Measurements from ENCODE around the gene DCAF7. TPM values are rescaled to one million over a fixed set of nuclear protein-coding genes. Genes with fewer than 3 reads are reported as not detected.

DCAF7 gene
- polyA plus RNA-seq, 1 of the 3 experiments (the other 2 are of a cell fraction), result 63.5 TPM

DNA sequence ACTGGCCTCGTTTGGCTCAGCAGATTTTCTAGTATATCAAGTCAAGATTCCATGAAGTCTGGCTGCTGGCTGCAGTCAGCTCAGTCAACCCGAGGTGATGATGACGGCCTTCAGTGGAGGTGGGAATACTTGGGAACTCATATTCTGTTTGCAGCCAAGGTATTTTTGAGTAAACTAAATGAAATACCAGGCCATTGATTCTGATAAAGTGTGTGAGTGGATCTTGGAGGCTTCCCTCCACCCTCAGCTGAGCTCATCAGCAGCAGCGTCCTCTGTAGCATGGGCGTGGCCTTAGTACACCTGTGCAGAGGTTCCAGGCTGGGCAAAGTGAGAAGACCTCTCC is 28.5 kb downstream of the DCAF7 start:
- no peaks in the 10 kb centered on the region for H3K9me3 ChIP-seq
- no peak overlapping the region for H2AFZ ChIP-seq (ENCODE audit: low read depth)
- no peaks in the 10 kb centered on the region for H3F3A ChIP-seq (replicated peaks; ENCODE audit: insufficient read depth)
- 90% methylated on average over 5 of the region's 5 CpGs for WGBS (ENCODE audit: low lambda C conversion rate)
- no peaks in the 10 kb centered on the region for H3K9me2 ChIP-seq
- no peaks in the 10 kb centered on the region for H3K27me3 ChIP-seq (ENCODE audit: insufficient read depth)
- no peak overlapping the region for H3K4me2 ChIP-seq
- TF ChIP-seq NRF1 (IDR thresholded peaks at IDR 0.05; ENCODE audit: low read depth, low read length) (no peak), EP300 (IDR thresholded peaks at IDR 0.05; ENCODE audit: borderline replicate concordance in 1 of 2, low read depth in 1 of 2, low read length in 1 of 2) (no peak), TEAD4 (IDR thresholded peaks at IDR 0.05; ENCODE audit: borderline replicate concordance, insufficient read depth) (no peak), RFX5 (IDR thresholded peaks at IDR 0.05; ENCODE audit: low read length) (no peak), FOXM1 (IDR thresholded peaks at IDR 0.05; ENCODE audit: low read depth) (no peak), FOSL2 (IDR thresholded peaks at IDR 0.05; ENCODE audit: borderline replicate concordance, low read depth) (no peak), JUND (IDR thresholded peaks at IDR 0.05) (no peak), FOXJ3 (CRISPR knock-in tag; IDR thresholded peaks at IDR 0.05) (no peak), ELF1 (IDR thresholded peaks at IDR 0.05) (no peak), TCF12 (IDR thresholded peaks at IDR 0.05) (no peak)
- TF ChIP-seq, protein P1, sequence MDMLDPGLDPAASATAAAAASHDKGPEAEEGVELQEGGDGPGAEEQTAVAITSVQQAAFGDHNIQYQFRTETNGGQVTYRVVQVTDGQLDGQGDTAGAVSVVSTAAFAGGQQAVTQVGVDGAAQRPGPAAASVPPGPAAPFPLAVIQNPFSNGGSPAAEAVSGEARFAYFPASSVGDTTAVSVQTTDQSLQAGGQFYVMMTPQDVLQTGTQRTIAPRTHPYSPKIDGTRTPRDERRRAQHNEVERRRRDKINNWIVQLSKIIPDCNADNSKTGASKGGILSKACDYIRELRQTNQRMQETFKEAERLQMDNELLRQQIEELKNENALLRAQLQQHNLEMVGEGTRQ (IDR thresholded peaks at IDR 0.05; ENCODE audit: borderline replicate concordance, low read depth, low read length), result no peak
- TF ChIP-seq, protein P2, sequence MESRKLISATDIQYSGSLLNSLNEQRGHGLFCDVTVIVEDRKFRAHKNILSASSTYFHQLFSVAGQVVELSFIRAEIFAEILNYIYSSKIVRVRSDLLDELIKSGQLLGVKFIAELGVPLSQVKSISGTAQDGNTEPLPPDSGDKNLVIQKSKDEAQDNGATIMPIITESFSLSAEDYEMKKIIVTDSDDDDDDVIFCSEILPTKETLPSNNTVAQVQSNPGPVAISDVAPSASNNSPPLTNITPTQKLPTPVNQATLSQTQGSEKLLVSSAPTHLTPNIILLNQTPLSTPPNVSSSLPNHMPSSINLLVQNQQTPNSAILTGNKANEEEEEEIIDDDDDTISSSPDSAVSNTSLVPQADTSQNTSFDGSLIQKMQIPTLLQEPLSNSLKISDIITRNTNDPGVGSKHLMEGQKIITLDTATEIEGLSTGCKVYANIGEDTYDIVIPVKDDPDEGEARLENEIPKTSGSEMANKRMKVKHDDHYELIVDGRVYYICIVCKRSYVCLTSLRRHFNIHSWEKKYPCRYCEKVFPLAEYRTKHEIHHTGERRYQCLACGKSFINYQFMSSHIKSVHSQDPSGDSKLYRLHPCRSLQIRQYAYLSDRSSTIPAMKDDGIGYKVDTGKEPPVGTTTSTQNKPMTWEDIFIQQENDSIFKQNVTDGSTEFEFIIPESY (IDR thresholded peaks at IDR 0.05; ENCODE audit: borderline replicate concordance, low read depth), result no peak
- TF ChIP-seq, protein P3, sequence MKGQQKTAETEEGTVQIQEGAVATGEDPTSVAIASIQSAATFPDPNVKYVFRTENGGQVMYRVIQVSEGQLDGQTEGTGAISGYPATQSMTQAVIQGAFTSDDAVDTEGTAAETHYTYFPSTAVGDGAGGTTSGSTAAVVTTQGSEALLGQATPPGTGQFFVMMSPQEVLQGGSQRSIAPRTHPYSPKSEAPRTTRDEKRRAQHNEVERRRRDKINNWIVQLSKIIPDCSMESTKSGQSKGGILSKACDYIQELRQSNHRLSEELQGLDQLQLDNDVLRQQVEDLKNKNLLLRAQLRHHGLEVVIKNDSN (IDR thresholded peaks at IDR 0.05; ENCODE audit: borderline replicate concordance, low read depth), result no peak
- TF ChIP-seq, protein P4, sequence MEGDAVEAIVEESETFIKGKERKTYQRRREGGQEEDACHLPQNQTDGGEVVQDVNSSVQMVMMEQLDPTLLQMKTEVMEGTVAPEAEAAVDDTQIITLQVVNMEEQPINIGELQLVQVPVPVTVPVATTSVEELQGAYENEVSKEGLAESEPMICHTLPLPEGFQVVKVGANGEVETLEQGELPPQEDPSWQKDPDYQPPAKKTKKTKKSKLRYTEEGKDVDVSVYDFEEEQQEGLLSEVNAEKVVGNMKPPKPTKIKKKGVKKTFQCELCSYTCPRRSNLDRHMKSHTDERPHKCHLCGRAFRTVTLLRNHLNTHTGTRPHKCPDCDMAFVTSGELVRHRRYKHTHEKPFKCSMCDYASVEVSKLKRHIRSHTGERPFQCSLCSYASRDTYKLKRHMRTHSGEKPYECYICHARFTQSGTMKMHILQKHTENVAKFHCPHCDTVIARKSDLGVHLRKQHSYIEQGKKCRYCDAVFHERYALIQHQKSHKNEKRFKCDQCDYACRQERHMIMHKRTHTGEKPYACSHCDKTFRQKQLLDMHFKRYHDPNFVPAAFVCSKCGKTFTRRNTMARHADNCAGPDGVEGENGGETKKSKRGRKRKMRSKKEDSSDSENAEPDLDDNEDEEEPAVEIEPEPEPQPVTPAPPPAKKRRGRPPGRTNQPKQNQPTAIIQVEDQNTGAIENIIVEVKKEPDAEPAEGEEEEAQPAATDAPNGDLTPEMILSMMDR (IDR thresholded peaks at IDR 0.05), result no peak
- no peak overlapping the region for H3K9ac ChIP-seq
- DNase-seq, result no peak
- peaks cover 82% of the 10 kb centered on the region for H3K79me2 ChIP-seq (ENCODE audit: insufficient read depth)
- ChIA-PET POLR2A (interaction anchor here (1.1 kb wide), 2 partner anchors 43 to 147 kb away, joined by 3 to 4 read pairs; partner anchors contain the start of gene MAP3K3), CTCF (interaction anchor here (1.2 to 7.3 kb wide), 6 partner anchors 10 to 154 kb away, joined by 3 to 41 read pairs (median 4); no protein-coding TSS in a partner anchor)
- H3K27ac ChIP-seq (ENCODE audit: low read depth in 2 of 2, low read length in 1 of 2), result no peak overlapping the region
- H4K20me1 ChIP-seq (ENCODE audit: insufficient read depth), result peaks cover 56% of the 10 kb centered on the region
- peaks cover 38 to 46% of the 10 kb centered on the region in 2 experiments for H3K36me3 ChIP-seq (replicated peaks in 1 of 2; ENCODE audit: control insufficient read depth in 1 of 2, insufficient read depth in 2 of 2, low read length in 1 of 2)
- no peak overlapping the region for H3K4me3 ChIP-seq (ENCODE audit: low read depth in 2 of 2, low read length in 1 of 2)
- no peaks in the 10 kb centered on the region; a peak in 1 of 4 replicates for H3K4me1 ChIP-seq (ENCODE audit: control insufficient read depth in 1 of 2, insufficient read depth in 2 of 2, low read depth in 1 of 2, low read length in 1 of 2)

Data from SK-N-SH (cell line).